Stomach (tissue), 9 donors: Measurements from ENCODE around the gene URM1. TPM values are rescaled to one million over a fixed set of nuclear protein-coding genes. Genes with fewer than 3 reads are reported as not detected.
A peak's percentile ranks its signal among the peaks of the same experiment; 100 is the strongest.

Source experiments
- DNase-seq, 2 donors: peaks; one replicate each; pipeline versions ENCODE4 v3.0.0 to v3.0.0-alpha.2; 2013 to 2019
- H3K27ac ChIP-seq, 5 donors: fragments of 200-600 bp in 4 of 5; sonication (generic) in 4 of 5; one replicate each; pipeline ENCODE4 v1.5.1; 2013 to 2019; ENCODE audit warnings: mild to moderate bottlenecking in 1 of 5, moderate library complexity in 1 of 5
- H3K27me3 ChIP-seq, 3 donors: fragments of 200-600 bp; sonication (generic); one replicate each; pipeline ENCODE4 v1.5.1; 2017 to 2019; ENCODE audit warnings: mixed run types in 1 of 3
- H3K36me3 ChIP-seq, 4 donors: fragments of 200-600 bp; sonication (generic); 1 replicate in 3 of 4; 2 replicates in 1 of 4; pipeline ENCODE4 v1.5.1; 2016 to 2019
- H3K4me1 ChIP-seq, 4 donors: fragments of 200-600 bp; sonication (generic); one replicate each; pipeline ENCODE4 v1.5.1; 2016 to 2019
- H3K4me3 ChIP-seq, 4 donors: fragments of 200-600 bp; sonication (generic) in 3 of 4; one replicate each; pipeline ENCODE4 v1.5.1; 2016 to 2019; ENCODE audit warnings: mild to moderate bottlenecking in 1 of 4
- H3K9me3 ChIP-seq, 4 donors: fragments of 200-600 bp; sonication (generic); one replicate each; pipeline ENCODE4 v1.5.1; 2016 to 2019
- CTCF ChIP-seq, 7 experiments: fragments of 450-650 bp in 4 of 7; fragments of 200-600 bp in 3 of 7; sonication (generic) in 3 of 7; IDR thresholded peaks; one replicate each; pipeline ENCODE4 v1.5.1; 2016 to 2019; ENCODE audit warnings: antibody characterized with exemption in 7 of 7, control low read depth in 2 of 7, mild to moderate bottlenecking in 1 of 7
- EP300 ChIP-seq: sonication (generic); formaldehyde crosslinking; IDR thresholded peaks from one replicate; pipeline ENCODE4 v1.6.1; 2017; ENCODE audit warnings: antibody characterized with exemption
- POLR2A ChIP-seq, 4 donors: fragments of 450-650 bp; IDR thresholded peaks; one replicate each; pipeline ENCODE4 v1.6.1; 2016; ENCODE audit warnings: antibody characterized with exemption in 4 of 4, control low read depth in 2 of 4, mild to moderate bottlenecking in 1 of 4, moderate library complexity in 1 of 4
- POLR2AphosphoS5 ChIP-seq, 3 donors: sonication (generic); formaldehyde crosslinking; IDR thresholded peaks; one replicate each; pipeline ENCODE4 v1.6.1; 2016; ENCODE audit warnings: antibody characterized with exemption in 3 of 3
- WGBS, 5 donors: extraction: QIAGEN DNeasy Blood & Tissue Kit in 3 of 5; methylation state at CpG; one replicate each; pipeline versions ENCODE4 v1.1.5 to v1.1.7; 2013 to 2018; 5-methylcytosine and 5-hydroxymethylcytosine counted together
- intact Hi-C: fragments of 100-400 bp; cut with DNase I; formaldehyde crosslinking; loops from one replicate; pipeline ENCODE4 v1.15.1; 2023; ENCODE audit warnings: low total_unique reads
- polyA plus RNA-seq, 3 donors: library from polyadenylated mRNA; stranded (reverse); fragments of 200-250 nt; gene quantifications; one replicate each; pipeline ENCODE4 v1.2.3, GENCODE V29; 2013
- total RNA-seq, 5 donors: library from RNA; depleted of rRNA; stranded (reverse); fragments of >200 nt; gene quantifications; one replicate each; pipeline versions ENCODE4 v1.1.0 to v1.2.3, GENCODE V29; 2014 to 2016
- donor health status: healthy with polysubstance abuse.
- donor health status: Bipolar disorder and iron deficiency.
- donor health status: healthy.

URM1 gene
- total and polyA plus RNA-seq, 8 donors: 0.58 to 59.3 (median 25.9) TPM

- peak within 1 kb of the TSS; percentile 83 to 93 (median 87) for H3K27ac ChIP-seq
- intact Hi-C loops: no loop called here
- WGBS, 5 donors: 3 to 16% (median 4%) methylated on average over 19 to 75 of the region's 75 CpGs
Observed at GRCh38 chr9:128339761-128340690, 31.1 kb upstream of the URM1 start, which contains the start of gene SLC27A4. TSS of gene SLC27A4 (plus strand) at chr9:128340527. CDS start at chr9:128343133, 2,606 bp downstream.

GRCh38 chr9:128340691-128341434, 30.3 kb upstream of the URM1 start:
- peaks cover 26 to 38% (median 35%) of the 10 kb centered on the region in 4 donors for H3K36me3 ChIP-seq
- no peak for TF ChIP-seq EP300
- no peaks in the 10 kb centered on the region for H3K9me3 ChIP-seq
- peak in 1 of 2 donors; percentile 27 for DNase-seq
- H3K4me3 ChIP-seq: peak overlapping the region; percentile 73 to 92 (median 84)
- peak overlapping the region; percentile 83 to 93 (median 87) for H3K27ac ChIP-seq
- peaks cover 0 to 21% (median 21%) of the 10 kb centered on the region in 4 donors for H3K4me1 ChIP-seq
- H3K27me3 ChIP-seq: no peaks in the 10 kb centered on the region
- 1% methylated on average over 26 to 48 of the region's 48 CpGs for WGBS, 5 donors
- intact Hi-C loops: no loop called here

More at GRCh38 chr9:128339761-128340690, 31.1 kb upstream of the URM1 start, which contains the start of gene SLC27A4:
- Histone ChIP-seq H3K27me3 (no peaks in the 10 kb centered on the region), H3K36me3 (peaks cover 17 to 30% (median 26%) of the 10 kb centered on the region in 4 donors), H3K9me3 (no peaks in the 10 kb centered on the region), H3K4me3 (peak within 1 kb of the TSS; percentile 73 to 92 (median 84)), H3K4me1 (peaks cover 0 to 21% (median 21%) of the 10 kb centered on the region in 4 donors)
- DNase-seq: peak; percentile 87 to 95
- peak in 1 of 3 donors; percentile 9 for TF ChIP-seq POLR2AphosphoS5 (IDR thresholded peaks at IDR 0.05)
- TF ChIP-seq POLR2A (IDR thresholded peaks at IDR 0.05): no peak
- TF ChIP-seq CTCF (IDR thresholded peaks at IDR 0.05): peak in 1 of 7 experiments; percentile 0

- peak; percentile 72 to 87 for DNase-seq
- TF ChIP-seq CTCF (IDR thresholded peaks at IDR 0.05) (peak in 5 of 7 experiments; percentile 49 to 62 (median 52)), POLR2A (IDR thresholded peaks at IDR 0.05) (no peak), EP300 (no peak)
- Histone ChIP-seq H3K4me3 (peak overlapping the region; percentile 73 to 92 (median 84)), H3K9me3 (no peaks in the 10 kb centered on the region), H3K27me3 (no peaks in the 10 kb centered on the region), H3K4me1 (peaks cover 0 to 21% (median 21%) of the 10 kb centered on the region in 4 donors), H3K27ac (peak overlapping the region; percentile 1 to 93 (median 87)), H3K36me3 (peaks cover 27 to 44% (median 40%) of the 10 kb centered on the region in 4 donors)
- 27 to 32% (median 29%) methylated on average over 13 of the region's 13 CpGs for WGBS, 5 donors
- intact Hi-C loops: no loop called here
Observed at GRCh38 chr9:128341435-128341849, 29.7 kb upstream of the URM1 start.

- Histone ChIP-seq H3K36me3 (peaks cover 28 to 61% (median 57%) of the 10 kb centered on the region in 4 donors), H3K4me3 (no peak overlapping the region), H3K9me3 (no peaks in the 10 kb centered on the region), H3K4me1 (peaks cover 0 to 21% (median 21%) of the 10 kb centered on the region in 4 donors), H3K27me3 (no peaks in the 10 kb centered on the region), H3K27ac (no peak overlapping the region)
- intact Hi-C loops: no loop called here
- WGBS, 5 donors: 83 to 93% (median 89%) methylated on average over 7 to 8 of the region's 8 CpGs
- no peak for DNase-seq
- no peak for TF ChIP-seq CTCF (IDR thresholded peaks at IDR 0.05)
- no peak for TF ChIP-seq POLR2A (IDR thresholded peaks at IDR 0.05)
- no peak for TF ChIP-seq EP300
- no peak for TF ChIP-seq POLR2AphosphoS5 (IDR thresholded peaks at IDR 0.05)
Observed at GRCh38 chr9:128342971-128343680, 28.0 kb upstream of the URM1 start.
